GM12864 (cell line): ENCODE data around the gene CALCOCO1.

Source experiments
- DNase-seq: peaks from one replicate; pipeline ENCODE4 v3.0.0-alpha.2; 2011; ENCODE audit warnings: low read depth
- H3K4me3 ChIP-seq: 2 replicates; pipeline ENCODE4 v1.5.1; 2011; ENCODE audit warnings: mild to moderate bottlenecking, low read depth, low read length, control low read depth
- CTCF ChIP-seq: IDR thresholded peaks from 2 replicates; pipeline ENCODE4 v1.5.1; 2011; ENCODE audit warnings: low read depth, mild to moderate bottlenecking, moderate library complexity, low read length, control low read depth, inconsistent platforms; ENCODE audit errors: missing control alignments

CALCOCO1 gene

GRCh38 chr12:53700567-53700966 lies 26.7 kb downstream of the CALCOCO1 start:
- TF ChIP-seq CTCF = no peak
- DNase-seq = no peak
- no peak overlapping the region for H3K4me3 ChIP-seq

GRCh38 chr12:53699678-53700025 lies 27.6 kb downstream of the CALCOCO1 start:
- DNase-seq = no peak
- no peak overlapping the region for H3K4me3 ChIP-seq
- TF ChIP-seq CTCF = no peak

DNA sequence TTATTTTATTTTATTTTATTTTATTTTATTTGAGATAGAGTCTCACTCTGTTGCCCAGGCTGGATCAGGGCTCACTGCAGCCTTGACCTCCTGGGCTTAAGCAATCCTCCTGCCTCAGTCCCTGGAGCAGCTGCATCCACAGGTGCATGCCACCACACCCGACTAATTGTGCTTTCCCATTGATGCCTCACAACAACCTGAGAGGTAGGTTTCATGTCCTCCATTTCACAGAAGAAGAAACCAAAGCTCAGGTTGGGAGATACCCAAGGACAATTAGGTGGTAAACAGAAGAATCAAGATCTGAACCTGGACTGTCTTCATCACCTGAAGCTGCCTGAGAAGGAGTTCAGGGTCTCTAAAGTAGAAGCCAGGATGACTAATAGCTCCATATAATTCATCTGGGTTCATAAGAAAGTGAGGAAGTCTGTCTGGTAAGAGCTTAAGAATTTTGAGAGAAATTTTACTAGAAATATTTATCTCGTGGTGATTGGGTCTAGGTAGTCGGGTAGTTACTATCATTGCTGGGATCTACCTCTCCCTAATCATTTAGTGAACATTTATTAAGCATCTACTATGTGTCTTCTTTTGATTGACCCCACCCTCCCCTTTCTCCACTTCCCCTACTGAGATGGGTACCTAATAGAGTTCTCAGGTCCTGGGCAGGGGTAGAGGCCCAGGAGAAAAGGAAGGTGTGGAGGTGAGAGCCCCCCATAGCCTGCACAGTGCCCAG lies 28.1 kb downstream of the CALCOCO1 start:
- H3K4me3 ChIP-seq = no peak overlapping the region
- DNase-seq = no peak
- TF ChIP-seq CTCF = no peak

- H3K4me3 ChIP-seq = no peak overlapping the region
- TF ChIP-seq CTCF = no peak
- no peak for DNase-seq
Observed at GRCh38 chr12:53696655-53697331, 30.5 kb downstream of the CALCOCO1 start.

GRCh38 chr12:53696285-53696654 lies 31.0 kb downstream of the CALCOCO1 start:
- peak; percentile 21 for DNase-seq
- no peak for TF ChIP-seq CTCF
- H3K4me3 ChIP-seq = no peak overlapping the region

DNA sequence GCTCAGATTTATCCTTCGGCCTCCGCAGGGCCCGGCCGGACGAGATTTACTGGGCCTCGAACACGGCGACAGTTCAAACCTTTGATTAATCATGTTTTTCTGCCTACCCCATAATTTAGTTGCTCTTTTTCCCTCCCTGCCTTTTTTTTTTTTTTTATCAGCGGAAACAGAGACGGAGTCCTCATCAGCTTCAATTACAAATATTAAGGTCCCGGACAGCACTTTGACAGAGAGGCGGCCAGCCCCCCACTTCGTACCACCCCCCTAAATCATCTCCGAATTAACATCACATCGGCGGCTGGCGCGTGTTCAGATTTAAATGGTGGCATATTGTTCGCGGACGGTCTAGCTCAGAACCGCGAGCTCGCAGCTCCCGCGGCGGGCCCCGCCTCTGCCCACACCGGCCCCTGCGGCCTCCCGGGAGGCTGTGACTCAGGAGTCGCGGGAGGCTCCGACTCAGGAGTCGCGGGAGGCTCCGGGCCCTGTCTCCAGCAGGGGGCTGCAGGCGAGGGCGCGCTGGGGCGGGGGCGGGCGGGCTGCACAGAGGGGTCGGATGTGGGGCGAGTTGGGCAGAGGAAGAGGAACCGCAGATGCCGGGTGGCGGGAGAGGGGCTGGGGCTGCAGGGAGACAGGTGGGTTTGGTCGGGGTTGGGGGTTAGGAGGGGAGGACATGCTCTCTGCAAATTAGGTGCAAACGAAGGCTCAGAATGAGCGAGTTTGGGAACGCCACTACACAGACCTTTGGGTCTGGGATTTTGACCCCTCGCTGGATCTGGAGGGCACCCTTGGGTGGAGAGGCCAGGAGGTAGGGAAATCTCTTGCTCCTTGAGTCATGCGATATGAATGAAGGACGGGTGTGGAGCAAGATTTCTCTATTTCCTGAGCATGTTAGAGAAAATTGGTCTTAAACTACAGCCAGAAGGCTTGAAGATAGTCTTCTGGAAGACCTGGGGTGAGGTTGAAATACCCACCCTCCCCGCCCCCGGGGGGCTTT lies 31.8 kb downstream of the CALCOCO1 start:
- DNase-seq = no peak
- H3K4me3 ChIP-seq = no peak overlapping the region
- no peak for TF ChIP-seq CTCF
